Mesangial cell (primary cell): ENCODE results near the gene CYCS. TPM values are rescaled to one million over a fixed set of nuclear protein-coding genes. Genes with fewer than 3 reads are reported as not detected.

Source experiments
- total RNA-seq: library from RNA; depleted of rRNA; stranded (reverse); fragments of >200 nt; gene quantifications from 2 replicates; pipeline ENCODE4 v1.2.3, GENCODE V29; 2015

The CYCS gene
- total RNA-seq, result 21.3 and 55.9 TPM in 2 replicates

DNA sequence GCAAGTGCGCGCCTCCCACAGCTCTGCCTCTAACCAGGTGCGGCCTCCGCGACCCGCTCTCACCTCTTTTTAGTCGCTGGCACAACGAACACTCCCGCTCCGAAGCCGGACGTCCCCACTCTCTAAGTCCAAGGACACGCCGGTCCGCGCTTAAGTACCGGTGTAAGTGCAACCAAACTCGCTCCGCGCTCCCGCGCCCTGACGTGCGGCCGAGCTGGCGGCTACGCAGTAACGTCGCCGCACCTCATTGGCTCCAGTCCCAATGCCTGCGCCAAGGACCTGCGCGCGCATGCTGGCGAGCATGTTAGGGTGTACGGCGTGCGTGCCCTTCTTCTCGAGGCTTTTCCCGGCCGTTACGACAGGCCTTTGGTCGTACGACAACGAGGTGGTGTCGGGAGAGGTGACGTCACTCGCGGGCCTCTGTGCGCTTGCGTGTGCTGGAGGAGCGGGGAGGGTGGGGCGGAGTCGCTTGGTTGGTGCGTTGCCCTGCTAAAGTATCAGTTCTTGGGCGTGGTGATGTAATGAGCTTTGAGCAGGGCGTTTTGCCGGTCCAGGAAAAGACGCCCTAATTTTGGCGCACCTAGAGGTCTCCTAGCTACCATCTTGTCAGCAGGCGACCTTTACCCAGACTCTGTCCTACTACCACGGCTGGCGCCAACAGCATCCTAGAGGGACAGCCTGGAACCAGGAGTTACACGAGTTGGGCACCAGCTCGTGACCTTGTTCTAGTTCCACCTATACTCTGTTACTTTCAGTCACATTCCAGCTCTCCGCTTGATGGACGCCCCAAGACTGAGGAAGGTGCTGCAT, at the start of gene CYCS:
TSS of gene CYCS (minus strand) at position 124 of the 810 bp plus-strand sequence. CDS start 1,141 bp downstream, outside the sequence.

Other genes with a start within 250 kb of the CYCS start
- 9.5 and 18.1 TPM in 2 replicates for gene OSBPL3, start 145.1 kb downstream of the CYCS start, total RNA-seq
- gene NPVF, start 103.2 kb upstream of the CYCS start, total RNA-seq, result not detected in 2 replicates